Measurements from ENCODE around the gene HDAC6.

The HDAC6 gene

DNA sequence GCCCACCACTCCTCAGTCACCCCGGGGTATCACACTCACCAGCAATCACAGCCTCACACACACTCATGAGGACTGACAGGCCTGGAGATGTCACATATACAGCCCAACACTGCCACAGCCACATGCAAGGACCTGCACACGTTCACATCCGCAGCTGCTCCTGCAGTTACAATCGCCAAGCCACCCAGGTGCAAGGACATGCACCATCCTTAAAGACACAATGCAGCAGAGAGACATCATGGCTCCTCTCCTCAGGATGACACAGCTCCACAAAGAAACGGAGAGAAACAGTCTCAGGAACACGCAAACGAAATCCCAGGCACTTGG is 32.5 kb downstream of the HDAC6 start:
- ATAC-seq = peak; percentile 32
- no peak for TF ChIP-seq ESRRG (CRISPR knock-in tag; IDR thresholded peaks at IDR 0.05)
- TF ChIP-seq ZNF8 (CRISPR knock-in tag; IDR thresholded peaks at IDR 0.05) = no peak
- no peak for TF ChIP-seq PPARA (CRISPR knock-in tag; IDR thresholded peaks at IDR 0.05; ENCODE audit: borderline replicate concordance)
- TF ChIP-seq TOX (CRISPR knock-in tag; IDR thresholded peaks at IDR 0.05; ENCODE audit: borderline replicate concordance) = no peak
- TF ChIP-seq, protein P1, sequence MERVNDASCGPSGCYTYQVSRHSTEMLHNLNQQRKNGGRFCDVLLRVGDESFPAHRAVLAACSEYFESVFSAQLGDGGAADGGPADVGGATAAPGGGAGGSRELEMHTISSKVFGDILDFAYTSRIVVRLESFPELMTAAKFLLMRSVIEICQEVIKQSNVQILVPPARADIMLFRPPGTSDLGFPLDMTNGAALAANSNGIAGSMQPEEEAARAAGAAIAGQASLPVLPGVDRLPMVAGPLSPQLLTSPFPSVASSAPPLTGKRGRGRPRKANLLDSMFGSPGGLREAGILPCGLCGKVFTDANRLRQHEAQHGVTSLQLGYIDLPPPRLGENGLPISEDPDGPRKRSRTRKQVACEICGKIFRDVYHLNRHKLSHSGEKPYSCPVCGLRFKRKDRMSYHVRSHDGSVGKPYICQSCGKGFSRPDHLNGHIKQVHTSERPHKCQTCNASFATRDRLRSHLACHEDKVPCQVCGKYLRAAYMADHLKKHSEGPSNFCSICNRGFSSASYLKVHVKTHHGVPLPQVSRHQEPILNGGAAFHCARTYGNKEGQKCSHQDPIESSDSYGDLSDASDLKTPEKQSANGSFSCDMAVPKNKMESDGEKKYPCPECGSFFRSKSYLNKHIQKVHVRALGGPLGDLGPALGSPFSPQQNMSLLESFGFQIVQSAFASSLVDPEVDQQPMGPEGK (CRISPR knock-in tag; IDR thresholded peaks at IDR 0.05; ENCODE audit: borderline replicate concordance) = no peak
- no peak for TF ChIP-seq ZC3H10 (CRISPR knock-in tag; IDR thresholded peaks at IDR 0.05)
- no peak for TF ChIP-seq CSDC2 (CRISPR knock-in tag; IDR thresholded peaks at IDR 0.05)
- no peak for TF ChIP-seq ARNTL (CRISPR knock-in tag; IDR thresholded peaks at IDR 0.05; ENCODE audit: borderline replicate concordance, low read depth)
- TF ChIP-seq, protein P2, sequence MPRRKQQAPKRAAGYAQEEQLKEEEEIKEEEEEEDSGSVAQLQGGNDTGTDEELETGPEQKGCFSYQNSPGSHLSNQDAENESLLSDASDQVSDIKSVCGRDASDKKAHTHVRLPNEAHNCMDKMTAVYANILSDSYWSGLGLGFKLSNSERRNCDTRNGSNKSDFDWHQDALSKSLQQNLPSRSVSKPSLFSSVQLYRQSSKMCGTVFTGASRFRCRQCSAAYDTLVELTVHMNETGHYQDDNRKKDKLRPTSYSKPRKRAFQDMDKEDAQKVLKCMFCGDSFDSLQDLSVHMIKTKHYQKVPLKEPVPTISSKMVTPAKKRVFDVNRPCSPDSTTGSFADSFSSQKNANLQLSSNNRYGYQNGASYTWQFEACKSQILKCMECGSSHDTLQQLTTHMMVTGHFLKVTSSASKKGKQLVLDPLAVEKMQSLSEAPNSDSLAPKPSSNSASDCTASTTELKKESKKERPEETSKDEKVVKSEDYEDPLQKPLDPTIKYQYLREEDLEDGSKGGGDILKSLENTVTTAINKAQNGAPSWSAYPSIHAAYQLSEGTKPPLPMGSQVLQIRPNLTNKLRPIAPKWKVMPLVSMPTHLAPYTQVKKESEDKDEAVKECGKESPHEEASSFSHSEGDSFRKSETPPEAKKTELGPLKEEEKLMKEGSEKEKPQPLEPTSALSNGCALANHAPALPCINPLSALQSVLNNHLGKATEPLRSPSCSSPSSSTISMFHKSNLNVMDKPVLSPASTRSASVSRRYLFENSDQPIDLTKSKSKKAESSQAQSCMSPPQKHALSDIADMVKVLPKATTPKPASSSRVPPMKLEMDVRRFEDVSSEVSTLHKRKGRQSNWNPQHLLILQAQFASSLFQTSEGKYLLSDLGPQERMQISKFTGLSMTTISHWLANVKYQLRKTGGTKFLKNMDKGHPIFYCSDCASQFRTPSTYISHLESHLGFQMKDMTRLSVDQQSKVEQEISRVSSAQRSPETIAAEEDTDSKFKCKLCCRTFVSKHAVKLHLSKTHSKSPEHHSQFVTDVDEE (CRISPR knock-in tag; IDR thresholded peaks at IDR 0.05) = no peak
- TF ChIP-seq ZFP3 (CRISPR knock-in tag; IDR thresholded peaks at IDR 0.05) = no peak
- no peak for TF ChIP-seq BACH2 (CRISPR knock-in tag; IDR thresholded peaks at IDR 0.05; ENCODE audit: borderline replicate concordance)

DNA sequence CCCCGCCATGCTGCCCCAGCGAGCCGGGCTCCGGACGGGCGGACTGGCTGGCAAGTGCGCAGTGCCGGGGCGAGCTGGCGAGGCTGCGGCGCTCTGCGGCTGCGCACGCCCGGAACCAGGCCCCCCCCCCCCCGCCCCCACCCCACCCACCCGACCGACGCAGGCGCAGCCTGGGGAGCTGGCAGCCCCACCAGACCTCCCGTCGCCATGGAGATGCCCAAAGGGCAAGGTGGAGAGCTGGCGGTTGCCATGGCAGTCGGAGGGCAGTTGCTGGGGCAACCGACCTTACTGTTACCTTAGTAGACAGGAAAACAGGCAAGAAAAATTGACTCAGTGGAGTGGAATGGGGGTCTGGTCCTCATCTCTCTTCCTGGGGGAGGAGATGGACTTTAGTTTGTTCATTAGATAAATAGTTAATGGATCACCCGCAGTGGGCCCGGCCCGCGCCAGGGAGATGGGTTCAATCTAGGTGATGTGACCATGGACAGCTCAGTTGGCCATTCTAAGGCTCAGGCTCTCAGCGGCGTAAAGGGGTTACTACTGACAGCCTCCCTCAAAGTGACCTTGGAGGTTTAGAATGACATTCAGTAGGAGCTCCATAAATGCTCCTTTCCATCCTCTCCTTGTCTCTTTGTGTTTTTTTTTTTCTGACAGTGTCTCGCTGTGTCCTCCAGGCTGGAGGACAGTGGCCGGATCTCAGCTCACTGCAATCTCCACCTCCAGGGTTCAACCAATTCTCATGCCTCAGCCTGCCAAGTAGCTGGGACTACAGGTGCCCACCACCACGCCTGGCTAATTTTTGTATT is 33.9 kb downstream of the HDAC6 start, which contains the start of gene PCSK1N:
Gene PCSK1N (minus strand): TSS at position 87 of the 806 bp plus-strand sequence. CDS start 78 bp downstream, at position 9.
- no peak for TF ChIP-seq ZNF70 (CRISPR knock-in tag; IDR thresholded peaks at IDR 0.05)
- no peak for TF ChIP-seq ESRRG (CRISPR knock-in tag; IDR thresholded peaks at IDR 0.05)
- TF ChIP-seq GLIS3 (CRISPR knock-in tag; IDR thresholded peaks at IDR 0.05) = no peak
- TF ChIP-seq, protein P3, sequence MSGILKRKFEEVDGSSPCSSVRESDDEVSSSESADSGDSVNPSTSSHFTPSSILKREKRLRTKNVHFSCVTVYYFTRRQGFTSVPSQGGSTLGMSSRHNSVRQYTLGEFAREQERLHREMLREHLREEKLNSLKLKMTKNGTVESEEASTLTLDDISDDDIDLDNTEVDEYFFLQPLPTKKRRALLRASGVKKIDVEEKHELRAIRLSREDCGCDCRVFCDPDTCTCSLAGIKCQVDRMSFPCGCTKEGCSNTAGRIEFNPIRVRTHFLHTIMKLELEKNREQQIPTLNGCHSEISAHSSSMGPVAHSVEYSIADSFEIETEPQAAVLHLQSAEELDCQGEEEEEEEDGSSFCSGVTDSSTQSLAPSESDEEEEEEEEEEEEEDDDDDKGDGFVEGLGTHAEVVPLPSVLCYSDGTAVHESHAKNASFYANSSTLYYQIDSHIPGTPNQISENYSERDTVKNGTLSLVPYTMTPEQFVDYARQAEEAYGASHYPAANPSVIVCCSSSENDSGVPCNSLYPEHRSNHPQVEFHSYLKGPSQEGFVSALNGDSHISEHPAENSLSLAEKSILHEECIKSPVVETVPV (CRISPR knock-in tag; IDR thresholded peaks at IDR 0.05) = no peak
- no peak for TF ChIP-seq ISL1 (CRISPR knock-in tag; IDR thresholded peaks at IDR 0.05)
- no peak for TF ChIP-seq SNAI2 (CRISPR knock-in tag; IDR thresholded peaks at IDR 0.05)
- TF ChIP-seq, protein P4, sequence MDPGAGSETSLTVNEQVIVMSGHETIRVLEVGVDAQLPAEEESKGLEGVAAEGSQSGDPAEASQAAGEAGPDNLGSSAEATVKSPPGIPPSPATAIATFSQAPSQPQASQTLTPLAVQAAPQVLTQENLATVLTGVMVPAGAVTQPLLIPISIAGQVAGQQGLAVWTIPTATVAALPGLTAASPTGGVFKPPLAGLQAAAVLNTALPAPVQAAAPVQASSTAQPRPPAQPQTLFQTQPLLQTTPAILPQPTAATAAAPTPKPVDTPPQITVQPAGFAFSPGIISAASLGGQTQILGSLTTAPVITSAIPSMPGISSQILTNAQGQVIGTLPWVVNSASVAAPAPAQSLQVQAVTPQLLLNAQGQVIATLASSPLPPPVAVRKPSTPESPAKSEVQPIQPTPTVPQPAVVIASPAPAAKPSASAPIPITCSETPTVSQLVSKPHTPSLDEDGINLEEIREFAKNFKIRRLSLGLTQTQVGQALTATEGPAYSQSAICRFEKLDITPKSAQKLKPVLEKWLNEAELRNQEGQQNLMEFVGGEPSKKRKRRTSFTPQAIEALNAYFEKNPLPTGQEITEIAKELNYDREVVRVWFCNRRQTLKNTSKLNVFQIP (CRISPR knock-in tag; IDR thresholded peaks at IDR 0.05; ENCODE audit: borderline replicate concordance, low read depth) = no peak
- TF ChIP-seq PPARA (CRISPR knock-in tag; IDR thresholded peaks at IDR 0.05; ENCODE audit: borderline replicate concordance) = no peak
- TF ChIP-seq, protein P2 (CRISPR knock-in tag; IDR thresholded peaks at IDR 0.05) = no peak

DNA sequence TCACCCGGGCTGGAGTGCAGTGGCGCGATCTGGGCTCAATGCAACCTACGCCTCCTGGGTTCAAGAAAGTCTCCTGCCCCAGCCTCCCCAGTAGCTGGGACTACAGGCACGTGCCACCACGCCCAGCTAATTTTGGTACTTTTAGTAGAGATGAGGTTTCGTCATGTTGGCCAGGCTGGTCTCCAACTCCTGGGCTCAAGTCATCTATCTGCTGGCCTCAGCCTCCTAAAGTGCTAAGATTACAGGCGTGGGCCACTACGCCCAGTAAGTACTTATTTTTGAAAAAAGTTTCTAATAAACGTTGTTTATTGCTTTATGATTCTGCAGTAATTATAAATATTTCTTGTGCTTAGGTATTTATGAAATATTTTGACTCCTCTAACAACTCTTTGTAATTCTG is 37.8 kb downstream of the HDAC6 start:
- ATAC-seq = no peak
- TF ChIP-seq, protein P5, sequence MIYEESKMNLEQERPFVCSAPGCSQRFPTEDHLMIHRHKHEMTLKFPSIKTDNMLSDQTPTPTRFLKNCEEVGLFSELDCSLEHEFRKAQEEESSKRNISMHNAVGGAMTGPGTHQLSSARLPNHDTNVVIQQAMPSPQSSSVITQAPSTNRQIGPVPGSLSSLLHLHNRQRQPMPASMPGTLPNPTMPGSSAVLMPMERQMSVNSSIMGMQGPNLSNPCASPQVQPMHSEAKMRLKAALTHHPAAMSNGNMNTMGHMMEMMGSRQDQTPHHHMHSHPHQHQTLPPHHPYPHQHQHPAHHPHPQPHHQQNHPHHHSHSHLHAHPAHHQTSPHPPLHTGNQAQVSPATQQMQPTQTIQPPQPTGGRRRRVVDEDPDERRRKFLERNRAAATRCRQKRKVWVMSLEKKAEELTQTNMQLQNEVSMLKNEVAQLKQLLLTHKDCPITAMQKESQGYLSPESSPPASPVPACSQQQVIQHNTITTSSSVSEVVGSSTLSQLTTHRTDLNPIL (CRISPR knock-in tag; IDR thresholded peaks at IDR 0.05; ENCODE audit: low read depth) = no peak
- TF ChIP-seq TCF4 (CRISPR knock-in tag; IDR thresholded peaks at IDR 0.05; ENCODE audit: borderline replicate concordance) (no peak), ZFP3 (CRISPR knock-in tag; IDR thresholded peaks at IDR 0.05) (no peak), CSDC2 (CRISPR knock-in tag; IDR thresholded peaks at IDR 0.05) (no peak), ESRRG (CRISPR knock-in tag; IDR thresholded peaks at IDR 0.05) (no peak), GLIS3 (CRISPR knock-in tag; IDR thresholded peaks at IDR 0.05) (no peak), ZC3H10 (CRISPR knock-in tag; IDR thresholded peaks at IDR 0.05) (no peak), ZNF70 (CRISPR knock-in tag; IDR thresholded peaks at IDR 0.05) (no peak), OSR1 (CRISPR knock-in tag; IDR thresholded peaks at IDR 0.05) (no peak), RARB (CRISPR knock-in tag; IDR thresholded peaks at IDR 0.05) (no peak)
- TF ChIP-seq, protein P1 (CRISPR knock-in tag; IDR thresholded peaks at IDR 0.05; ENCODE audit: borderline replicate concordance) = no peak

More for the DNA sequence above, 33.9 kb downstream of the HDAC6 start, which contains the start of gene PCSK1N:
- peak; percentile 70 for ATAC-seq

All from SK-N-SH treated with all-trans-retinoic acid at 6 μM for 48 hours (cell line).